Loucy (cell line): ENCODE results near the gene HID1.
A peak's percentile ranks its signal among the peaks of the same experiment; 100 is the strongest.
"Not testable (repeated sequence)": the region's sequence is repeated elsewhere in the genome, so short reads cannot be mapped to it uniquely, and the experiment has no call there.

Experiments
- H2AFZ ChIP-seq: fragments of 200-600 bp; sonication (generic); 2 replicates; pipeline ENCODE4 v1.6.0; 2016; ENCODE audit warnings: antibody characterized with exemption, mild to moderate bottlenecking, low read length, moderate library complexity
- H3F3A ChIP-seq: fragments of 200-600 bp; 2 replicates; pipeline ENCODE4 v1.6.0; 2016; ENCODE audit warnings: antibody characterized with exemption, low read depth, mild to moderate bottlenecking
- H3K27me3 ChIP-seq: fragments of 200-600 bp; sonication (generic); 2 replicates; pipeline ENCODE4 v1.6.1; 2014; ENCODE audit warnings: low read length, mild to moderate bottlenecking; ENCODE audit not compliant: insufficient read depth, poor library complexity, severe bottlenecking
- H3K36me3 ChIP-seq: fragments of 200-600 bp; sonication (generic); 2 replicates; pipeline ENCODE4 v1.6.1; 2016; ENCODE audit warnings: low read length; ENCODE audit not compliant: insufficient read depth
- H3K4me1 ChIP-seq: fragments of 200-600 bp; sonication (generic); 2 replicates; pipeline ENCODE4 v1.5.1; 2014; ENCODE audit warnings: low read length, mild to moderate bottlenecking; ENCODE audit not compliant: insufficient read depth, poor library complexity, severe bottlenecking
- H3K4me2 ChIP-seq: fragments of 200-600 bp; sonication (generic); 2 replicates; pipeline ENCODE4 v1.6.0; 2014; ENCODE audit warnings: antibody characterized with exemption, low read length, low read depth, mild to moderate bottlenecking; ENCODE audit not compliant: poor library complexity, severe bottlenecking
- H3K4me3 ChIP-seq: fragments of 200-600 bp; sonication (generic); 2 replicates; pipeline ENCODE4 v1.5.1; 2014; ENCODE audit warnings: low read length, mild to moderate bottlenecking, mixed read lengths; ENCODE audit not compliant: poor library complexity, severe bottlenecking
- H3K79me2 ChIP-seq: fragments of 200-600 bp; sonication (generic); 2 replicates; pipeline ENCODE4 v1.6.1; 2014; ENCODE audit warnings: low read length; ENCODE audit not compliant: insufficient read depth
- H3K9ac ChIP-seq: fragments of 200-600 bp; sonication (generic); 2 replicates; pipeline ENCODE4 v1.6.0; 2014; ENCODE audit warnings: mild to moderate bottlenecking, low read depth, low read length, moderate library complexity; ENCODE audit not compliant: poor library complexity, severe bottlenecking
- H3K9me2 ChIP-seq: fragments of 200-600 bp; sonication (generic); replicated peaks from 2 replicates; pipeline ENCODE4 v1.6.1; 2016; ENCODE audit warnings: low read depth, low read length, mixed read lengths
- H3K9me3 ChIP-seq: fragments of 200-600 bp; sonication (generic); 2 replicates; pipeline ENCODE4 v1.6.1; 2014; ENCODE audit warnings: mild to moderate bottlenecking, antibody characterized with exemption, low read length, low read depth; ENCODE audit not compliant: insufficient read depth
- H4K20me1 ChIP-seq: fragments of 200-600 bp; sonication (generic); 2 replicates; pipeline ENCODE4 v1.6.0; 2014; ENCODE audit warnings: antibody characterized with exemption, low read length, mild to moderate bottlenecking; ENCODE audit not compliant: insufficient read depth, poor library complexity, severe bottlenecking
- EZH2phosphoT487 ChIP-seq: fragments of 200-600 bp; IDR thresholded peaks from 2 replicates; pipeline ENCODE4 v1.6.1; 2018; ENCODE audit warnings: antibody characterized with exemption, mild to moderate bottlenecking, moderate library complexity, borderline replicate concordance
- TF ChIP-seq, protein P1 (sequence below): fragments of 200-600 bp; sonication (generic); conservative IDR thresholded peaks from 2 replicates; pipeline ENCODE4 v1.5.1; 2014; ENCODE audit warnings: mild to moderate bottlenecking, antibody characterized with exemption, low read length

The HID1 gene

GRCh38 chr17:74987418-74987908 is 14.9 kb upstream of the HID1 start, which contains the start of gene CDR2L:
Gene CDR2L (plus strand): TSS chr17:74987632. CDS start chr17:74988044, 412 bp downstream.
- Histone ChIP-seq H3K9me3 (no peaks in the 10 kb centered on the region), H3K36me3 (no peaks in the 10 kb centered on the region), H3K9me2 (no peaks in the 10 kb centered on the region), H3K9ac (peak within 1 kb of the TSS; percentile 39), H3K27me3 (peaks cover 14% of the 10 kb centered on the region), H3K79me2 (no peaks in the 10 kb centered on the region), H2AFZ (peak within 1 kb of the TSS; percentile 75; the same call in 1 of the 2 replicates), H3K4me1 (peaks cover 9% of the 10 kb centered on the region), H4K20me1 (no peaks in the 10 kb centered on the region), H3K4me3 (peak within 1 kb of the TSS; percentile 73), H3F3A (no peaks in the 10 kb centered on the region), H3K4me2 (peak within 1 kb of the TSS; percentile 45)
- TF ChIP-seq, protein P1, sequence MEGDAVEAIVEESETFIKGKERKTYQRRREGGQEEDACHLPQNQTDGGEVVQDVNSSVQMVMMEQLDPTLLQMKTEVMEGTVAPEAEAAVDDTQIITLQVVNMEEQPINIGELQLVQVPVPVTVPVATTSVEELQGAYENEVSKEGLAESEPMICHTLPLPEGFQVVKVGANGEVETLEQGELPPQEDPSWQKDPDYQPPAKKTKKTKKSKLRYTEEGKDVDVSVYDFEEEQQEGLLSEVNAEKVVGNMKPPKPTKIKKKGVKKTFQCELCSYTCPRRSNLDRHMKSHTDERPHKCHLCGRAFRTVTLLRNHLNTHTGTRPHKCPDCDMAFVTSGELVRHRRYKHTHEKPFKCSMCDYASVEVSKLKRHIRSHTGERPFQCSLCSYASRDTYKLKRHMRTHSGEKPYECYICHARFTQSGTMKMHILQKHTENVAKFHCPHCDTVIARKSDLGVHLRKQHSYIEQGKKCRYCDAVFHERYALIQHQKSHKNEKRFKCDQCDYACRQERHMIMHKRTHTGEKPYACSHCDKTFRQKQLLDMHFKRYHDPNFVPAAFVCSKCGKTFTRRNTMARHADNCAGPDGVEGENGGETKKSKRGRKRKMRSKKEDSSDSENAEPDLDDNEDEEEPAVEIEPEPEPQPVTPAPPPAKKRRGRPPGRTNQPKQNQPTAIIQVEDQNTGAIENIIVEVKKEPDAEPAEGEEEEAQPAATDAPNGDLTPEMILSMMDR = no peak
- TF ChIP-seq EZH2phosphoT487 = no peak

GRCh38 chr17:74986206-74986576 is 13.6 kb upstream of the HID1 start:
- Histone ChIP-seq H3K9me2 (no peaks in the 10 kb centered on the region), H3K4me2 (no peak overlapping the region), H3K36me3 (no peaks in the 10 kb centered on the region), H2AFZ (no peak overlapping the region), H3K79me2 (no peaks in the 10 kb centered on the region), H3K4me1 (peaks cover 18% of the 10 kb centered on the region), H4K20me1 (no peaks in the 10 kb centered on the region), H3K9me3 (no peaks in the 10 kb centered on the region), H3K9ac (no peak overlapping the region), H3K27me3 (peaks cover 14% of the 10 kb centered on the region), H3F3A (no peaks in the 10 kb centered on the region), H3K4me3 (no peak overlapping the region)
- TF ChIP-seq EZH2phosphoT487 = no peak
- TF ChIP-seq, protein P1 = no peak

GRCh38 chr17:74982663-74983313 is 10.2 kb upstream of the HID1 start:
- not testable (repeated sequence) for H3K9me3 ChIP-seq, H3K9me2 ChIP-seq, H3K36me3 ChIP-seq, H4K20me1 ChIP-seq, H3K79me2 ChIP-seq, H3K27me3 ChIP-seq, H3F3A ChIP-seq
- H3K4me2 ChIP-seq = peak overlapping the region; percentile 95
- H3K4me3 ChIP-seq = peak overlapping the region; percentile 77
- H2AFZ ChIP-seq = peak overlapping the region; percentile 95
- peak overlapping the region; percentile 51 for H3K9ac ChIP-seq
- peaks cover 15% of the 10 kb centered on the region for H3K4me1 ChIP-seq
